ENCODE data around the gene ERF.

Gene ERF

DNA sequence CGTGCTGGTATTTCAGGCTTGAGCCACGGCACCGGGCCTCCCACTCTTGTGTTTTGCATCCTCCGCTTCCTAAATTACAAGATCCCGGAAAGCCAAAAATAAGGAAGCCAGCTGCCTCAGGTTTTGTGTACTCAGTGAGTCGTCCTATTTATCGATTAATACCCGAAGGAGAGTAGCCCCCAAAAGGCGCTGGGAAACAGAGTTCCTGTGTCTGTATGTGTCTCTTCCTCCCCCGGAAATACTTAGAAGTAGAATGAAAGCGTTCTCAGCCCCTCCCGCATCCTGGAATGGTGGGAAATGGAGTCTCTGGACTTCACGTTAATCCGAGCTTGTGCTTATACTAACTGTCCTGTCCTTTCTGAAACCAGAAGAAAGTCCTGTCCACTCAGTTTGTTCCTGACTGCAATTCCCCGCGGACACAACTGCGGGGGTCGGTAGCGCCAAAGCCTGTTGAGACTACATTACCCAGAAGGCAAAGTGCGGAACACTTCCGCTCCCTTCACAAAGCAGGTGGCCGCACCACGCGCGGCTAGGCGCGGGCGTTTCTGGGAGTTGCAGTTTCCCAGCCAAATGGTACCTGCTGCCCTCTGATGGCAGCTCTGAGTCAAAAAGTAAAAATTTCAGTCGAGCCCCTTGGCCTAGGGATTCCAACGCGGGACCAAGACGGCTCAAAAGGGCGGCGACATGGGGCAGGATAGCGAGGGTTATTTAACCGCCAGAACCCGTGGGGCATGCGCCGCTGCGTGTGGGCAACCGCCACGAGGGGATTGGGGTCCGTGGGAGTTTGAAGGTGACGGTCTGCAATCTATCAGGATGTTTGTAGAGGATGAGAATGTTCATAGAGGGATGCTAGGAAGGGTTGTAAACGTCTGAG is 10.3 kb downstream of the ERF start:
- peak; percentile 60 to 96 (median 90) for DNase-seq

DNA sequence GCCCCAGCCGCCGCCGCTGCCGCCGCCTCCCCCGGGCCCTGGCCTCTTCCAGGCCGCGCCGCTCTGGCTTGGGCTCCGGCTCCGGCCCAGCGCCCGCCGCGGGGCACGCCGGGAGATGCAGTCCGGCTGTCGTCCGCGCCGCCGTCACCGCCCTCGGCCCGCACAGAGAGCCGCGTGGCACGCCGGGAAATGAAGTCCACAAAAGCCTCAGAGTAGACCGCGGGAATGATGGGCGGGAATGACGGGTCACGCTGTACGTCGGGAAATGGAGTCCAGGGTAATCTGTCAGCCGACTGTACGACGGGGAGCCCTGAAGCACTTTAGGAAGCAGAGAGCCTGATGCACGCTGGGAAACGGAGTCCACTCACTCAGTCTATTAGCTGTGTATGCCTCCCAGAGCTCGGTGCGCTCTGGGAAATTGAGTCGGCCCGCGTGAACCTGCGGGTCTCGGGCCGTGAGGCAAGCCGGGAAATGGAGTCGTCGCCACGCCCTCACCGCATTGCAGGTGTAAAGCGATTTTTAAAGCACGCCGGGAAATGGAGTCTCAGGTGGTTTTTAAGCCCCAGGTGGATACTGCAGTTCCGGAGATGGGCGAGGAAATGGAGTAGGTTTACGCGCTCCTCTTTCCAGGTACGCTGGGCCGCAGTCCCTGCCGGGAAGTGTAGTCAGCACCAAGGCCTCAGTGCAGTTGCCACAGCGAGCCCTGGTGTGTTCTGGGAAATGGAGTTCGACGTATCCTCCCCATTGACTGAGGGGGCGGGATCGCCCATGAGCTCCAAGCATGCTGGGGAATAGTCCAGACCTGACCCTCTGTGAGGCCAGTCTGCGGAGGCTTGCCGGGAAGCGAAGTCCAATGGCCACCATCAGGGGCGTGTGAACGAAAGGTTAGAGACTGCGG is 12.2 kb downstream of the ERF start, which contains the start of gene GSK3A:
Gene GSK3A (minus strand): TSS at position 91 of the 898 bp plus-strand sequence. CDS start 137 bp downstream, outside the sequence.
- DNase-seq = peak; percentile 93 to 100 (median 99)

DNA sequence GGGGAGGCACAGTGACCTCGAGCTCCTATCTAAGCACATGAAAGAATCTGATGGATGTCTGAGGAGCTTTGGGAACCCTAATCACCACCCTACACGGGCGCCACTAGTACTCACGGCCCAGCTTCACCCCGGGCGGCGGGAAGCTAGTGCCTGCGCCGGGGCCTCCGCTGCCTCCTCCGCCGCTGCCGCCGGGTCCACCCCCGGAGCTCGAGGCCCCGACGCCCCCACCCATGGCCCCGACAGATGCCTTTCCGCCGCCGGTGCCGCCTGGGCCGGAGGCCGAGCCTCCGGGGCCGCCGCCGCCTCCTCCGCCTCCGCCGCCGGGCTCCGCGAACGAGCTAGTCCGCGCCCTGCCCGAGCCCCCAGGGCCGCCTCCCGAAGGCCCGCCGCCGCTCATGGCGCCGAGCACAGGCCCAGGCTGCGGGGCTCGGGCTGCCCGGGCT is 12.8 kb downstream of the ERF start:
- peak in 2 of 58 donors; percentile 46 for DNase-seq

DNA sequence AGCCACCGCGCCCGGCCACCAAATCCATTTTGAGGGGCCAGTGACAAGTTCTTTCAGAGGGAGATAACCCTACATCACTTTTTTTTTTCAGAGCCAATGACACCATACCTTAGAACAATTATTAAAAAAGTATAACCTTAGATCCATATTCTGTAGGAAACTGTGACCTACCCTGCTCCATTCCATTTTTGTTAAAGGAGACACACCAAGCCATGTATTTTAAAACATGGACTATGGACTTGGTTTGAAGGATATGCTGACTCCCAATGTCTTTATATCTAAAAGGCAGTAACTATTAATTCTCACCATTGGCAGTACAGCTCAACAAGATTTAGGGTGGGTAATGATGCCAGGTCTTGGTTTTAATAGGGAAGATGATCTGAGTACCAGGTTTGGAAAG is 13.6 kb downstream of the ERF start:
- no peak for DNase-seq

DNA sequence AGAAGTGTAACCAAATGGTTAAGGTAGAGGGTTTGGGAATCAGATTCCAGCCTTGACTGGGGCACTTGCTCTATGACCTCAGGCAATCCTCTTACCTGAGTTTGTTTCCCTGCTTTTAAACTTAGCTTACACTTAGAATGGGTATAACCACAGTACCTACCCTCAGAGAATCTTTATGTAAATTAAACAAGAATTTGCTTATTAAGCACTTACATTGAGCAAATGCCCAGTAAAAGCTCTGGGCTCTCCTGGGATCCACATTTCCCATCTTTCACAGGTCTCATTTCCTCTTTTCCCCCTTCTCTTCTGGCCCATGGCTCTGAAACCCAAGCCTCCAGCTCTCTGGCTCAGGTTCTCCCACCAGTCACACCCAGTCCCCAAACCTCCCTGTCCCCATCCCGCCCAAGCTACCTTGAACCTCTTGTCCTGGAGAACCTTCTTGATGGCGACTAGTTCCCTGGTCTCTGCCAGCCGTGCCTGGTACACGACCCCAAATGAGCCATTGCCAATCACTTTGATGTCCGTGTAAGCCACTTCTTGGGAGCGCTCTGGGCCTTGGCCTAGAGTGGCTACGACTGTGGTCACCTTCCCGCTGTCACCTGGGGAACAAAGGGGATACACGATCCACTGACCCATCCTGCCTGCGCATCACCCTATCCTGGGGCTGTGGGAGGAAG is 15.2 kb downstream of the ERF start:
- no peak for DNase-seq

DNA sequence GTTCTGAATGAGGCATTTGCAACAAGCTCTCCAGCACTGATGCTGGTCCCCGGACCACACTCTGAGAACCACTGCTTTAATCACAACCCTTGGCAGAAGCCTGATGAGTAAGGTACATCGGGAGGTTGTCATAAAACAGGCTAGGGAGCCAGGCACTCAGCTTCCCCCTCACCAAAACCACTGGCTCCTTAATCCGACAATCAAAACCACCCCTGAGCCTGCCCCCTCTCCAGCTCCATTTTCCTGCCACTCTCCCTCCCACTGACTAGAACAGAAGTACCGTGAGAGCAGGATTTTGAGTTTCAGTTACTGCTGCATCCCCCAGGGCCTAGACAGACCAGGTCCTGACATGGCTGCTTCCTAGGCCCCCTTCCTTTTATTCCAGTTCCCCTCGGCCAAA is 19.7 kb downstream of the ERF start:
- DNase-seq = no peak

DNA sequence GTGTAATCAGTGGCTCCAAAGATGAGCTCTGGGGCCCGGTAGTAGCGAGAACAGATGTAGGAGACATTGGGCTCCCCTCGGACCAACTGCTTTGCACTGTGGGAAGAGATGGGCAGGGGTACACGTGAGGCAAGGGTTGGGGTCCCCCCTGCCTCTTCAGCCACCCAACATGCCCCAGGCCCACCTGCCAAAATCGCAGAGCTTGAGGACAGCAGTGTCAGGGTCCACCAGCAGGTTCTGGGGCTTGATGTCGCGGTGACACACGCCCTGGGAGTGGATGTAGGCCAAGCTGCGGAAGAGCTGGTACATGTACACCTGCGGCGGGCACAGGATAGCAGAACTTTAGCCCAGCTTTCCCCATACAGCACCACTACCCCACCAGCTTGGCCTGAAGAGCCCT is 20.6 kb downstream of the ERF start:
- DNase-seq = no peak

DNA sequence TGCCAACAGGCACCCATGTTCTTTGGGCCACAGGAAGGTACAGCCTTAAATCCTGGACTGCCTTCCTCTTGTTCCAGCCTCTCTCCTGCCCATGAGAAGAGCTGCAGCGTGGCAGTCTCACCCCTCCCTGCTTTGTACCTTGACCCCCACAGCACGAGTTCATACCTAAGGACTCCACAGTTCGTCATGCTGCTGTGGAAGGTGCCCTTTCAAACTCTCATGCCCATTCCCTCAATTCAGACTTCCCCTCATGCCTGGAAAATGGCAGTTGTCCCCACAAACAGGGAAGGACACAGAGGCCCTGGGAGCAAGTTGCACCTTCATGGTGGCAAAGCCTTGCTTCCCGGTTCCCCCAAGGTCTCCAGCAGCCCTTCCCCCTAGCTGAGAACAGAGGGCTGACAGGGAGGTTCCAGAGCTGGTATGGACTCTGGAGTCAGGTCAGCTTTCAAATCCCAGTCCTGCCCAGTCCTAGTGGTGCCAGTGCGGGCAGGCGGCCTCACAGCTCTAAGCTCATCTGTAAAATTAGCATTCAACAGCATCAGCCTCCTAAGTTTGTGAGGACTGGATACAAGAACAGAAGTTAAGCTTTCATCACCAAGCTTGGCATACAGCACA is 21.1 kb downstream of the ERF start:
- no peak for DNase-seq

DNA sequence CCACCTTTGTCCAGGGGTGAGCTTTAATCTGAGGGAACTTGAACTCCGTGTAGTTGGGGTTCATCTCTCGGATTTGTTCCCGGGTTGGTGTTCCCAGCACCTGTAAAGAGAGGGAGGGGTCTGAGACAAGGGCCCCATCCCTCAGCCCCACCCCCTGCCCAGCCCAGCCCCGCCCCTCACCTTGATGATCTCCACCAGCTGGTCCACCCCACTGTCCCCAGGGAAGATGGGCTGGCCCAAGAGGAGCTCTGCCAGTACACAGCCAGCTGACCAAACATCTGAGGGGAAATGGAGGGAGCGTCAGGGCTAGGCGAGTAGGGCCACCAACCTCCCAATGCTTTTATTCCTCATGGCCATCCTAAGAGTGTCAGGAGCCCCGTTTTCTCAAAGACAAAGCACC is 21.8 kb downstream of the ERF start:
- DNase-seq = no peak

DNA sequence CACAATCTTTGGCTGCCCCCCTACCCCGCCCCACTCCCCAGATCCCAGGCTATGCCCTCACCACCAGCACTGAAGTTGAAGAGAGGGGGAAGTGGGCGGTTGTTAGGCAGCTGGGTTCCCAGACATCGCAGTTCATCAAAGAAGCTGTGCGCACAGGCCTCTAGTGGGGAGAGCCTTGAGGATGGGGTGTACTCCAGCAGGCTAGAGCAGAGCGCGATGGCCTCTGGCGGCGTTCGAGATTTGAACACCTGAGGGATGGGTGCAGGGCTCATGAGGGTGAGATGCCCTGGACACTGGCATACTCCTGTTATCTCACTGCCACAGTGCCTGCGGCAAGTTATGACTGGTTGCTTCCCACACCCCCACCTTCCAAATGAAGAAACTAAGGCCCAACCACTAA is 22.5 kb downstream of the ERF start:
- no peak for DNase-seq

DNA sequence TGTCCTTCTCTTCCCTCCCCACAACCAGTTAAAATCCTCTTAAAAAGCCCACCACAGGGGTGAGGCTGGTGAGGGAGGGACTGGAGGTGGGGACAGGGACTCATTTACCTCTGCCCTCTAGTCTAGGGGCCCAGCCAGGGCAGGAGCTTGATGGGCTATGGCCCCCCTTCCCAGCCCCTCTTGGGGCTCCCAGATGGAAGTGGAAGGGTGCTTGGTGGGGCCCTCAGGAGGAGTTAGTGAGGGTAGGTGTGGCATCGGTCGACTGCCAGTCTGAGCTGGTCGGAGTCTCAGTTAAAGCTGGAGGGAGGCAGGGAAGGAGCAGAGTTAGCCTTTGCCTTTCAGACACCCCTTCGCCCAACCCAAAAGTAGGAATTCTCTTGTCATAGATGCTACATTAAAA is 24.4 kb downstream of the ERF start:
- no peak for DNase-seq

DNA sequence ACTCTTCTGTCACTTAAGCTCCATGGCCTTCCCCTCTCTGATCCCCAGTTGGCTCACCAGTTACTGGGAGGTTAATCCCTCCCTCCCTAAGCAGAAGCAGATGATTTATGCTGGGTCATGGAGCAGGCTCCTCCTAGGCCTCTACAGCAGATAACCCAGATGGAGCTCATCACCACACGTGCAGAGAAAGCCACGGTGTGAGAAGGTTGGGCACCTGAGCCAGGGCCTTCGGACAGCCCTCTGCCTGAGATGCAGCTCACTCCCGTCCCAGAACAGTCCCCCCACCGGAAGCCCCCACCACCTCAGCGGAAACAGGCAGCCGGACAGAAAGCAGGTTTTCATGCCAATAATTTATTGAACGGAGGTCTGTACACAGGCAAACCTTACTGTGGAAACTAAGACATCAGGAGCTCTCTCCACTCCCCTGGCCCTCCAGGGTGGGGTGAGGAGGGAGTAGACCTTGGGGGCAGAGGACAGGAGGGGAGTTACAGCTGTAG is 25.0 kb downstream of the ERF start:
- DNase-seq = no peak

DNA sequence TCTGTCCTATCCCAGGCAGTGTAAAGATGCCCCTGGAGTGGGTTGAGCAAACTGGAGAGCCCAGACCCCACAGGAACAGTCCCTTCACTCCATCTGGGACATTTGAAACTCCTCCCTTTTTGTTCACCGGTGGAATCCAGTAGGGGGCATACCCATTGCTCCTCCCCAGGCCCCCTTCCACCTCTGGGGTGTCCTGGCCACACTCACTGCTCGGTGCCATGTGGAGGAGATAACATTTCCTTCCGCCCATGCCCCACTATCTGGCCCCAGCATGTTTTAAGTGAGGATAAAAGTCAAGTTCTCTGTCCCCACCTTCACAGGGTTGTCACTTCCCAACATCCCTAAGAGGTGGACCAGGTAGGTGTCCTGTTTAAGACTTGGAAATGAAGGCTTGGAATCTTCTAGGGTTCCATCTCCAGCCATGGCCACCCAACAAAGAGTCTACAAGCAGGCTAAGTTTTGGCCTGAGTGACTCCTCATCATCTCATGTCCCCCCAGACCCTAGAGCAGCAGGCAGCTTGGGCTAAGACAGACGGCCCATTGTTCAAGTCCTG is 25.6 kb downstream of the ERF start:
- DNase-seq = no peak

DNA sequence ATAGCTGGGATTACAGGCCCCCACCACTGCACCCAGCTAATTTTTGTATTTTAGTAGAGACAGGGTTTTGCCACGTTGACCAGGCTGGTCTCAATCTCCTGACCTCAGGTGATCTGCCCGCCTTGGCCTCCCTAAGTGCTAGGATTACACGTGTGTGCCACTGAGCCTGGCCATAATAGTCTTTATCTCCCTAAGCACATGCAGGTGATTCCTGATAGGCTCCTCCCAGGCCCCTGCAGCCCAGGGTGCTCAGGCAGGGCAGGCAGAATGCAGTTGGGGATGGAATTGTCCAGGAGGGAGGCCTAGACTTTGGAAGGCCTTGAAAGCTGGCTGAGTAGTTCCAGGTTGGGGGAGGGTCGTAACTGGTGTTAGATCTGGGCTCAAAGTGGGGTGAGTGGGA is 26.3 kb downstream of the ERF start:
- DNase-seq = no peak

DNA sequence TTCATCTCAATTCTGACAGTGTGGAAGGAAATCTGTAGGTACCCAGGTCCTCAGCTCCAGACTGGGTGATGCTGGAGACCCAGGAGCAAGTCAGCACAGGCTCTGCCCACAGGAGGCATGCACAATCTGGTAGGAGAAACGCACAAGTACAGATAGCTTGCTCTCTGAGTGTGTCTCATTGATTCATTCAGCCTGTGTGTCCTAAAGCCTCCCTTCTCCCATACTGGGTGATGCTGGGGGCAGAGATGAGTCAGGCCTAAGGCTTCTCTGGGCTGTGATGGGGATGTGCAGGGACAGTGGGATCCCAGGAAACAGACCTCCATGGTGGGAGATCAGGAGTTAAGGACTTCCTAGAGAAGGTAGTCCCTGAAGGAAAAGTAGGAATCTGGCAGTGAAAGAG is 28.0 kb downstream of the ERF start:
- no peak for DNase-seq

DNA sequence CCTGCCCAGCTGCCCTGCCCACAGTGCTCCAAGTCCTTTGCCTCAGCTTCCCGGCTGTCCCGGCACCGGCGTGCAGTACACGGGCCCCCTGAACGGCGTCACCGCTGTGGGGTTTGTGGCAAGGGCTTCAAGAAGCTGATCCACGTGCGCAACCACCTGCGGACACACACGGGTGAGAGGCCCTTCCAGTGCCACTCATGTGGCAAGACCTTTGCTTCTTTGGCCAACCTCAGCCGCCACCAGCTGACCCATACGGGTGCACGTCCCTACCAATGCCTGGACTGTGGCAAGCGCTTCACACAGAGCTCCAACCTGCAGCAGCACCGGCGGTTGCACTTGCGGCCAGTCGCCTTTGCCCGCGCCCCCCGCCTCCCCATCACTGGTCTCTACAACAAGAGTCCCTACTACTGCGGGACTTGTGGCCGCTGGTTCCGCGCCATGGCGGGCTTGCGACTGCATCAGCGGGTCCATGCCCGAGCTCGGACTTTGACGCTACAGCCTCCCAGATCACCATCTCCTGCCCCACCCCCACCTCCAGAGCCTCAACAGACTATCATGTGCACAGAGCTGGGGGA is 29.1 kb downstream of the ERF start:
- DNase-seq = no peak

DNA sequence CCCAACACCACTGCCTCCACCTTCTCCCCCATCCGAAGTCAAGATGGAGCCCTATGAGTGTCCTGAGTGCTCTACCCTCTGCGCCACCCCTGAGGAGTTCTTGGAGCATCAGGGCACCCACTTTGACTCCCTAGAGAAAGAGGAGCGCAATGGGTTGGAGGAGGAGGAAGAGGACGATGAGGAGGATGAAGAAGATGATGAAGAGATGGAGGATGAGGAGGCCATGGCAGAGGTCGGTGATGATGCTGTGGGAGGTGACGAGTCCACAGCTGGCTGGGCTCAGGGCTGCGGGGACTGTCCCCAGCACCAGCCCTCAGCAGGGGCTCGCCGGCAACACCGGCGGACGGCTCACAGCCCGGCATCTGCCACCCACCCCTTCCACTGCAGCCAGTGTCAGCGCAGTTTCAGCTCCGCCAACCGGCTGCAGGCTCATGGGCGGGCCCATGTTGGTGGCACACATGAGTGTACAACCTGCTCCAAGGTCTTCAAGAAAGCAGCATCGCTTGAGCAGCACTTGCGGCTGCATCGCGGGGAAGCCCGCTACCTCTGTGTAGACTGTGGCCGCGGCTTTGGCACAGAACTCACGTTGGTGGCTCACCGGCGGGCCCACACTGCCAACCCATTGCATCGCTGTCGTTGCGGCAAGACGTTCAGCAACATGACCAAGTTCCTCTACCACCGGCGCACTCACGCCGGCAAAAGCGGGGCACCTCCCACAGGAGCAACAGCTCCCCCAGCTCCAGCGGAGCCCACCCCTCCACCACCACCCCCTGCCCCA is 29.8 kb downstream of the ERF start:
- DNase-seq = no peak

DNA sequence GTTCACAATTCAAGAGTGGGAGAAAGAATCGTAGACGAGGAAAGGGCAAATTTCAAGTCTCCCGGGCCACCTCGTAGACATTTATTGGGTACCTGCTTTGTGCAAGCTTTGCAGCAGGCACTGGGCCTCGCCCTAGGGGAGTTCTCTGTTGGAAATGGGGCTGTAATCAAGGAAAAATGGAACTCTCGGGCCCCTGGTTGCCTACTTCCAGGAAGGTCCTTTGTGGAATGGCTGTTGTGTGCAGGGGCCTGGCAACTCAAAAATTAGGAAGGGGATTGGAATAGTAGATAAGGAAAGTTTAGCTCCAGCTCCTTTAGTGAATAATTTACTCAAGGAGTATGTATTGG is 34.2 kb downstream of the ERF start:
- no peak for DNase-seq
